NK-92 treated with Interleukin-12 subunit alpha and Interleukin-12 subunit beta, amount 100 ng/mL, for 24 hours (cell line): Measurements from ENCODE around the gene STYXL1.
"Not testable (repeated sequence)": the region's sequence is repeated elsewhere in the genome, so short reads cannot be mapped to it uniquely, and the experiment has no call there.

Source experiments
- DNase-seq: peaks from one replicate; lab custom pipeline; 2025; lab: John Stamatoyannopoulos, UW

STYXL1 gene

DNA sequence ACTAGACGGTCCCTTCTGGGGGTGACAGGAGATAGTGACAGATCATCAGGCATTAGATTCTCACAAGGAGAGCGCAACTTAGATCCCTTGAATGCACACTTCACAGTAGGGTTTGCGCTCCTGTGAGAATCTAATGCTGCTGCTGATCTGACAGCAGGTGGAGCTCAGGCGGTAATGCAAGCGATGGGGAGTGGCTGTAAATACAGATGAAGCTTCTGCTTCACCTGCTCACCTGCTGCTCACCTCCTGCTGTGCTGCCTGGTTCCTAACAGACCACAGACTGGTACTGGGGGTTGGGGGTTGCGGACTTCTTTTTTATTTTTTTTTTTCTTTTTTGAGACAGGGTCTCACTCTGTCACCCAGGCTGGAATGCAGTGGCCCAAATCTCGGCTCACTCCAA is 18.1 kb downstream of the STYXL1 start:
- not testable (repeated sequence) for DNase-seq

- no peak for DNase-seq
Observed at GRCh38 chr7:76023002-76023401, 24.8 kb downstream of the STYXL1 start.

DNA sequence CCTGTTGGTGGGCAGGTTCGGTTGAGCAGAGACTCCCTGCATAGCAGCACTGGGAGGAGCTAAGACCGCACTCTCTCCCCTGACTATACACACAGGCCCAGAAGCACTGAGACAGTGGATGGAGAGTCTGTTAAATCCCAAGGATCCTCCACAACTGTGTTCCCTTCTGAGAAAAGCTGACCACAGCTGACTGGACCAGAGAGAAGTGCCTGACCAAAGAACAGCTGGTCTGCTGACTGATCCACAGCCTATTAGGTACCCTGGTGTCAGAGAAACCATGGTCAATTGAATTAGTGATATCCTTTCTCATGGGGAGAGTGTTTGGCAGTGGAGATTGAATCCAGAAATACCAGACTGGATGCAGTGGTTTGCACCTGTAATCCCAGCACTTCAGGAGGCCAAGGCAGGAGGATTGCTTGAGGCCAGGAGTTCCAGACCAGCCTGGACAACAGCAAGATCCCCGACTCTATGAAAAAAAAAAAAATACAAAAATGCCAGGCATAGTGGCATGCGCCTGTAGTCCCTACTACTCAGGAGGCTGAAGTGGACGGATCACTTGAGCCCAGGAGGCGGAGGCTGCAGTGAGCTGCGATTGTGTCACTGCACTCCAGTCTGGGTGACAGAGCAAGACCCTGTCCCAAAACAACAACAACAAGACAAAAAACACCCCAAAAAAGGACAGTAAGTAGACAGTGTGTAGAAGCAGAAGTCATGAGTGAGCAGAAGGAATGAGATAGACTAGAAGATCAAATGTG is 25.6 kb downstream of the STYXL1 start:
- DNase-seq = no peak

DNA sequence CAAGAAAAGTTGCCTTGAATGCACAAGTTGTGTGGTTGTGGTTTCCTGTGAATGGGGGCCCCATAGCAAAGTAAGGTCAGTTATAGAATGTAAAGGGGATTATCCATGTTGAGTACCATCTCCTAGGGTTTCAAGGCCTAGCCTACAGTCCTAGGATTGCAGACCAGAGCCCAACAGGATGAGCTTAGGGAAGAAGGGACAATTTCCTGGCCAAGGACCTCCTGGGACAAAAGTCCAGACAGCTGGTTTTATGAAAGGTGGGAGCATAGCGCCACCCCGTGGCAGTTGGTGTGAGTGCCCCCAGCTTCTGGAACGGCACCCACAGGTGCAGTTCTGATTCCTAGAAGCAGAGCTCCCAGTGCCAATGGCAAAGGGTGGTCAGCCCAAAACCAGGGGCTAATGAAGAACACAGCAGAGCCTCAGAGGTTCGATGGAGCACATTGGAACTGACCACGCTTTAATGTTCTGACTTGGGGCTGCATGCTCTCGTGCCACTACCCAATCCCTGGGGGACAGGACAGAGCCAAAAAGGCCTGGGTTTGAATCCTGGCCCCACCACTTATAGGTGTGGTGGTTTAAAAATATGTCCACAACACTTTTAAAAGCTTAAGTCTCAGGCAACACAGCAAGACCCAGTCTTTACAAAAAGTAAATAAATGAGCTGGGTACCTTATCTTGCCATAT is 27.6 kb downstream of the STYXL1 start:
- peak; percentile 54 for DNase-seq

DNA sequence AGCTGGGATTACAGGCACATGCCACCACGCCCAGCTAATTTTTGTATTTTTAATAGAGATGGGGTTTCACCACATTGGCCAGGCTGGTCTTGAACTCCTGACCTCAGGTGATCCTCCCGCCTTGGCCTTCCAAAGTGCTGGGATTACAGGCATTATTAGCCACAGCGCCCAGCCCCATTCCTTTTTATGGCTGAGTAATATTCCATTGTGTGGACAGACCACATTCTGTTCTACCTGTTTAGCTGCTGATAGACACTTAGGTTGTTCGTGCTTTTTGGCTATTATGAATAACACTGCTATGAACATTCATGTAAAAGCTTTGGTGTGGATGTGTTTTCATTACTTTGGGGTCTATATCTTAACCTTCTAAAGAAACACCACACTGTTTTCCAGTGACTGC is 29.3 kb downstream of the STYXL1 start:
- not testable (repeated sequence) for DNase-seq

DNA sequence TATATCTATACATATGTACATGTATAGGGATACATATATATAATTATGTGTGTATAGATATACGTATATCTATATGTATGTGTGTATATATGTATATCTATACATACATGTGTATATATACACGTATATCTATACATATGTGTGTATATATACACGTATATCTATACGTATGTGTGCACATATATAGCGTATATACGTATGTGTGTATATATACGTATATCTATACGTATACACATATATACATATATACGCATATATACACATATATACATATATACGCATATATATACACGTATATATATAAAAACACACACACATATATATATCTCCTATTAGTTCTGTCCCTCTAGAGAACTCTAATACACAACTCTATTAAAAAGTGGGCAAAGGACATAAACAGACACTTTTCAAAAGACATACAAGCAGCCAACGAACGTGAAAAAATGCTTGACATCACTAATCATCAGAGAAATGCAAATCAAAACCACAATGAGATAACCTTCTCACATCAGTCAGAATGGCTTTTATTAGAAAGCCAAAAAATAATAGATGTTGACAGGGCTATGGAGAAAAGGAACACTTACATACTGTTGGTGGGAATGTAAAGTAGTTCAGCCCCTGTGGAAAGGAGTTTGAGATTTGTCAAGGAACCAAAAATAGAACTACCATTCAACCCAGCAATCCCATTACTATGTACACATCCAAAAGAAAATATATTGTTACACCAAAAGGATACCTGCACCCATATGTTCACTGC is 31.4 kb downstream of the STYXL1 start:
- no peak for DNase-seq

DNA sequence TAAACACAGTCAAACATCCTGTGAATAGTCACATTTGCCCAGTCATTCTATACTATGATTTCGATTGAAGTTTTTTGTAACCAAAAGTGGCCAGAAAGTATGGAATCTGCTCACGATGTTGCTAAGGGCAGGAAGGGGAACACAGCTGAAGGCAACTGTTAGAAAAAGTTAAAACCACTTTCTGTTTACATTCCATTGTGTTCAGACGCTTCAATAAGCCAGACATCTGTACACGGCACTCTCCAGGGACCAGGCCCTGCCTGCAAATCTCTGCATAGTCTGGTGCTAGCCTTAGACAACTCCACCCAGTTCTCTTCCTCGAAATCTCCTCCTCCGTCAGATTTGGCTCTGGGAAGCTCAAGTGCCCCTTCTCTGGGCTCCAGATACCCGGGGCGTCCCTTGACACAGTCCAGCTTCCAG is 36.3 kb downstream of the STYXL1 start:
- DNase-seq = no peak

GRCh38 chr7:76009672-76010600 is 37.9 kb downstream of the STYXL1 start:
- DNase-seq = no peak

DNA sequence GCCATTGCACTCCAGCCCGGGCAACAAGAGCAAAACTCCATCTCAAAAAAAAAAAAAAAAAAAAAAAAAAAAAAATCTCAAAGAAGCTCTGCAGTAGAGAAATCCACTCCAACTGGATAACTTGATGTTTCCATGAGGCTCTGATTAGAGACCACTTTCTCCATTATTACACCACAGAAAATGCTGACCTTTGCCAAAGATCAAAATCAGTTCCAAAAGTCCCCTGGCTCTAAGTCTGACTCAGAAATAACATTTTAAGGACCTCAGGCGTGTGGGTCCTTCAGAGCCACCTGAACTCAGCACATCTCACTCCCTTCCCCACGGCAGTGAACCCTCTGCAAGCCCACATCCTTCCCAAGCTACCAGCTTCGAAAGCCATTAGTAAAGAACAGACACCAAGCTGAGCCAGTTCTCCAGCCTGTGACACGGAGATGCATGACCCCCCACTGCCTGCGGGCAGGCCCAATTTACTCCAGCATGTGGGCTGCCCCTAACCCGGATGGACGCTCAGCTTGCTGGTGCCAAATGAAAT is 39.6 kb downstream of the STYXL1 start:
- no peak for DNase-seq

GRCh38 chr7:76005004-76005403 is 42.8 kb downstream of the STYXL1 start:
- not testable (repeated sequence) for DNase-seq

GRCh38 chr7:76003351-76003750 is 44.4 kb downstream of the STYXL1 start:
- DNase-seq = no peak

DNA sequence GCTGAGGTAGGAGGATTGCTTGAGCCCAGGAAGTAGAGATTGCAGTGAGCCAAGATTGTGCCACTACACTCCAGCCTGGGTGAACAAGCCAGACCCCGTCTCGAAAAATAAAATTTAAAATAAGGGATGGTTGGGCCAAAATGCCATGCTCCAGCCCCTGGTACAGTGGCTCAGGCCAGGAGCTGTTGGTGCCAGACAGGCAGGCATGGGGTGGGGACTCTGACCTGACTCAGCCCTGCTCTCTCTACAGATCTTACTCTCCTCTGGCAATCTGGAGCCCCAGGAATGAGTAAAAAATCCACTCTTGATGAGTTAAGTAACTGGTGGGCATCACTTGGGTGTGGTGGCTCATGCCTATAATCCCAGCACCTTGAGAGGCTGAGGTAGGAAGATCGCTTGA is 45.0 kb downstream of the STYXL1 start:
- DNase-seq = no peak

- no peak for DNase-seq
Observed at GRCh38 chr7:76002139-76002538, 45.7 kb downstream of the STYXL1 start.

GRCh38 chr7:76000566-76000965 is 47.2 kb downstream of the STYXL1 start:
- DNase-seq = no peak

DNA sequence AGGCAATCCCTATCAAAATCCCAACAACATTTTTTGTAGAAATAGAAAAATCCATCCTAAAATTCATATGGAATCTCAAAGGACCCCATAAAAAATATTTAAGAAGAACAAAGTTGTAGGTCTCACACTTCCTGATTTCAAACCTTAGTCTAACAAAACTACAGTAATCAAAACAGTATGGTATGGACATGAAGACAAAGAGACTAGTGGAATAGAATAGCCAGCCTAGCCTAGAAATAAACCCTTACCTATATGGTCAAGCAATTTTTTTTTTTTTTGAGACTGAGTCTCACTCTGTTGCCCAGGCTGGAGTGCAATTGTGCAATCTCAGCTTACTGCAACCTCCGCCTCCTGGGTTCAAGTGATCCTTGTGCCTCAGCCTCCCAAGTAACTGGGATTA is 49.8 kb downstream of the STYXL1 start:
- no peak for DNase-seq

- DNase-seq = no peak
Observed at GRCh38 chr7:75996476-75996875, 51.3 kb downstream of the STYXL1 start.

DNA sequence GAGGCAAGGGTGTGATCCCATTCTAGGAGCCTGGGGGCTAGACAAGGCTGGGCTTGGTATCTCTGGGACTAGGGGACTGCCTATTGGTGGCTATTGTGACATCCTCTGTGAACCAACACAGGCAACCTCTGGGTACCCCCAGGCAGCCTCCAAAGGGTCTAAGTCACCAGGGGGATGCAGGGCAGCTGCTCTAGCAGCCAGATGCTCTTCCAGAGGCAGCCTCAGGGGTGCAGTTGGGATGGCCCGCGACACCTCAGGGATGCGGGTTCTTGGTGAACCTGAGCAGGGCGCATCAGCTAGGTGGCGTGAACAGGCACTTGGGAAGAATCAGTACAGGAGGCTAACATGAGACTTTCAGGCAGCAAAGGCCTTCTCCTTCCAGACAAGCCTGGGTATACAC is 51.8 kb downstream of the STYXL1 start:
- DNase-seq = no peak

- no peak for DNase-seq
Observed at GRCh38 chr7:75995052-75995471, 52.7 kb downstream of the STYXL1 start.

- DNase-seq = peak; percentile 92
Observed at GRCh38 chr7:75994388-75995051, 53.3 kb downstream of the STYXL1 start, which contains the start of gene TMEM120A. Gene TMEM120A (minus strand): TSS chr7:75994595. CDS start chr7:75994570, 25 bp downstream.

DNA sequence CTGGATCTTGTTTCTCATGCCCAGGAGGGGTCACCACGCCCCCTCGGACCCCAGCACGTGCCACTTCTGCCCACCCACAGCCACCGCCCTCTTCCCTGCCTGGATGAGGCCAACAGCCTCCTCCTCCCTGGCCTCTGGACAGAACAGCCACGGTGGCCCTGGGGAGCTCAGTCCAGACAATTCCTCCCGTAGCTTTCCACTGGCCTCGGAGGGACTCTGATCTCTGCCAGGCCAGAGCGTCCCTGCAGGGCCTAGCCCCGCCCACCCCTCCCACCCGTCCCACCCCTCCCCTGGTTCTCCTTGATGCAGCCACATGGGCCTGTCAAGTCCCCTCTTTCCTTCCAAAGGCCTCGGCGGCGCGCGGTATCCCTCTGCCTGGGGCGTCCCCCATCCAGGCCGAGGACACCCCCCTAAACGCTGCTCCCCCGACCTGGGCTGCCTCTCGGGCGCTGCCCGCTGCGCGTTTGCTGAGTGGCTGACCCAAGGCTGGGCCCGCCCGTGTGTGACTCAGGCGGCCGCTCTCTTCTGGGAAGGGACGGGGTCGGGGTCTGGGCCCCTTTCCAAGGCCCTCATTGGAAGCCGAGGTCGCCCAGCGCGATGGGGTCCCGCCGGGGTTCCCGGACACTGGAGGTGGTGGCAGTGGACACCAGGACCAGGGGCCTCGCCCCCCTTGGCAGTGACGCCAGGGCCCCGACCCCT is 54.0 kb downstream of the STYXL1 start:
- DNase-seq = no peak
